HL-60/S4 (cell line): ENCODE measurements around the gene OR4D6.

ENCODE experiments used
- in situ Hi-C: fragments of 300-500 bp; cut with MboI; formaldehyde crosslinking; loops from 2 replicates; pipeline ENCODE4 v1.14.3; 2022; ENCODE audit warnings: low sequenced_read_pairs

Gene OR4D6

DNA sequence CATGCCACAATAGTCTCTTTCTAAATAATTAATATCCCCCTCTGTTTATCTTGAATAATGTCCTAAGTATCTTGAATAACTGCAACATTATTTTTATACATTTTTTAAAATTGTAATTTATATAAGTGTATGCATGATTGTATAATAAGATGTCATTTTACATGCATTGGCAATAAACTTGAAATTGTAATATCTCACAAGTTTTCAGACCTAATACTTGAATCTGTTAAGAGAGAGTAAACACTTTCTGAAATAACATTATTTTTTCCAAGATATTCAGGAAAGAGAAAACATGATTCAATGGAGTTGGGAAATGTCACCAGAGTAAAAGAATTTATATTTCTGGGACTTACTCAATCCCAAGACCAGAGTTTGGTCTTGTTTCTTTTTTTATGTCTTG, 46.5 kb downstream of the OR4D6 start, which contains the start of gene OR4D11:
Gene OR4D11, plus strand, starts transcription at position 301 of the 400 bp plus-strand sequence. Its CDS starts 0 bp downstream, at position 301.
- in situ Hi-C loops: no loop called here
